ENCODE results near the gene LRRK1.
A peak's percentile ranks its signal among the peaks of the same experiment; 100 is the strongest.

The LRRK1 gene, protein sequence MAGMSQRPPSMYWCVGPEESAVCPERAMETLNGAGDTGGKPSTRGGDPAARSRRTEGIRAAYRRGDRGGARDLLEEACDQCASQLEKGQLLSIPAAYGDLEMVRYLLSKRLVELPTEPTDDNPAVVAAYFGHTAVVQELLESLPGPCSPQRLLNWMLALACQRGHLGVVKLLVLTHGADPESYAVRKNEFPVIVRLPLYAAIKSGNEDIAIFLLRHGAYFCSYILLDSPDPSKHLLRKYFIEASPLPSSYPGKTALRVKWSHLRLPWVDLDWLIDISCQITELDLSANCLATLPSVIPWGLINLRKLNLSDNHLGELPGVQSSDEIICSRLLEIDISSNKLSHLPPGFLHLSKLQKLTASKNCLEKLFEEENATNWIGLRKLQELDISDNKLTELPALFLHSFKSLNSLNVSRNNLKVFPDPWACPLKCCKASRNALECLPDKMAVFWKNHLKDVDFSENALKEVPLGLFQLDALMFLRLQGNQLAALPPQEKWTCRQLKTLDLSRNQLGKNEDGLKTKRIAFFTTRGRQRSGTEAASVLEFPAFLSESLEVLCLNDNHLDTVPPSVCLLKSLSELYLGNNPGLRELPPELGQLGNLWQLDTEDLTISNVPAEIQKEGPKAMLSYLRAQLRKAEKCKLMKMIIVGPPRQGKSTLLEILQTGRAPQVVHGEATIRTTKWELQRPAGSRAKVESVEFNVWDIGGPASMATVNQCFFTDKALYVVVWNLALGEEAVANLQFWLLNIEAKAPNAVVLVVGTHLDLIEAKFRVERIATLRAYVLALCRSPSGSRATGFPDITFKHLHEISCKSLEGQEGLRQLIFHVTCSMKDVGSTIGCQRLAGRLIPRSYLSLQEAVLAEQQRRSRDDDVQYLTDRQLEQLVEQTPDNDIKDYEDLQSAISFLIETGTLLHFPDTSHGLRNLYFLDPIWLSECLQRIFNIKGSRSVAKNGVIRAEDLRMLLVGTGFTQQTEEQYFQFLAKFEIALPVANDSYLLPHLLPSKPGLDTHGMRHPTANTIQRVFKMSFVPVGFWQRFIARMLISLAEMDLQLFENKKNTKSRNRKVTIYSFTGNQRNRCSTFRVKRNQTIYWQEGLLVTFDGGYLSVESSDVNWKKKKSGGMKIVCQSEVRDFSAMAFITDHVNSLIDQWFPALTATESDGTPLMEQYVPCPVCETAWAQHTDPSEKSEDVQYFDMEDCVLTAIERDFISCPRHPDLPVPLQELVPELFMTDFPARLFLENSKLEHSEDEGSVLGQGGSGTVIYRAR (N-terminal part only)

DNA sequence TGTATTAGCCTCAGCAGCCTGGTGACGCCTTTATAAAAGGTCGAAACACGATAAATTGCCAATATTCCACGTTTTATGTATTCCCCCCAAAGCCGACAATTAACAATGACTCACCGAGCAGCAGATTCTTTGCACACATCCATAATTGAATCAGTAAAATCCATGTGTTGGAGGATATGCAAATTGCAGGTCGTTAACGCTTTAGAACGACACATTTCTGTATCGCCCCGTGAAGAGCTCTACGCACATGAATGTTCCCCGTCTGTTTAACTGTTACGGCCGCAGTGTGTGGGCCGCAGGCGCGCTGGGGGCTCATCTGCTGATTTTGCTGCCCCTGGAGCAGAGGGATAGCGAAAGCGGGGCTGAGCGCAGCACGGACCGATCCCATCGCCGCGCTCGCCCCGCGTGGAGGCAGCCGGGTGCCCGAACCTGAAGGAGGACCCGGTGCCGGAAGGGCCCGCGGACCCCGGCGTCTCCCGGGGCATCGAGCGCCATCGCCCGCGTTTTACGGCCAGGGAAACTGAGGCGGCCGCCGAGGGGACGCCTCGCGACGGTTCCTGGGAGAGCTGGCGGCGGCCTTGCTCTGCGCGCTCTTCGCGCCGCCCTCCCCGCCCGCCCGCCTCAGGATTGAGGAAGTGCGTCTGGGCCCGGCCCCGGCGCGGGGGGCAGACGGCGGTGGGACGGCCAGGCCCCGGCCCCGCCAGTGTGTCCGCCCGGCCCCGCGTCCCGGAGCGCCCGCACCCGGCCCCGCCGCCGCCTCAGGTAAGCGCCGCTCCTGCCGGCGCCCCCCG lies at the start of gene LRRK1:
Gene LRRK1, plus strand, starts transcription at position 668 of the 791 bp plus-strand sequence. CDS start 5,276 bp downstream, outside the sequence.
- H3K27me3 ChIP-seq (ENCODE audit: low read depth): no peaks in the 10 kb centered on the region
- H3K9me3 ChIP-seq: no peaks in the 10 kb centered on the region
- H3K4me3 ChIP-seq: peak within 1 kb of the TSS; percentile 56
- peaks cover 12% of the 10 kb centered on the region for H3K4me1 ChIP-seq
- H3K36me3 ChIP-seq (replicated peaks): peaks cover 3% of the 10 kb centered on the region
- in situ Hi-C loops (cut with MboI; ENCODE audit: low sequenced_read_pairs): loop anchor here (5.0 to 25.0 kb wide), 2 partner anchors 88 to 343 kb away; partner anchors contain the start of gene CHSY1
- peak; percentile 61 to 65 for DNase-seq (ENCODE audit: low spot score in 2 of 2)

DNA sequence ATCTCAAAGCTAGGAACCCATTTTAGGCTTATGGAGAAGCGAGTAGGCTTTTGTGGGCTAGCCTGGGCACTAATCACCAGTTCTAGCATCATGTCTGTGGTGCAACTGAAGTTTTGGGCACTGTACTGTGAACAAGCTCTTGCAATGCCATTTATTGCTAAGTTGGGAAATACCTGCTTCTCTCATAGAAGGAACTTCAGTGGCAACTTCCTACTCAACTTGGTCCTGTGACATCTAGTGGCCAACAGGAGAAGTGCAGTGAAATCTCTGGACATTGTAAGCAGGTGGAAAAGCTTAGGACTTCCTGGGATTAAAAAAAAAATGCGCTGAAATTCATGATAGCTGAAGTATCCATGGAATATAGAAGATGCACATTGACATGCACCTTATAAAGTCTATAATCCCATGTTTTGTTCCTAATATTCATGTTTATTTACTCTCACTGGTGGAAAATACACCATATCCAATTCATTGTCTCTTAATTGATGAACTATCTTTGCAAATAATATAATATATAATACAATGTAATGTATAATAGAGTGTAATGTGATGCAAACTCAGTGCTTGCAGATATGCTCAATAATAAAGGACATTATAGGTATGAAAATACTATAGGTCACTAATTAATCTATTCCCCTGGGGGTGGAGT lies 46.0 kb upstream of the LRRK1 start:
- H3K4me3 ChIP-seq: no peak overlapping the region
- 0 out of 2 replicates have a peak, but pooled peaks cover 2% of the 10 kb centered on the region for H3K9me3 ChIP-seq
- H3K36me3 ChIP-seq (replicated peaks): no peaks in the 10 kb centered on the region
- peak; percentile 69 to 77 for DNase-seq (ENCODE audit: low spot score in 2 of 2)
- in situ Hi-C loops (cut with MboI; ENCODE audit: low sequenced_read_pairs): no loop called here
- H3K4me1 ChIP-seq: no peaks in the 10 kb centered on the region
- 0 out of 2 replicates have a peak, but pooled peaks cover 4% of the 10 kb centered on the region for H3K27me3 ChIP-seq (ENCODE audit: low read depth)

DNA sequence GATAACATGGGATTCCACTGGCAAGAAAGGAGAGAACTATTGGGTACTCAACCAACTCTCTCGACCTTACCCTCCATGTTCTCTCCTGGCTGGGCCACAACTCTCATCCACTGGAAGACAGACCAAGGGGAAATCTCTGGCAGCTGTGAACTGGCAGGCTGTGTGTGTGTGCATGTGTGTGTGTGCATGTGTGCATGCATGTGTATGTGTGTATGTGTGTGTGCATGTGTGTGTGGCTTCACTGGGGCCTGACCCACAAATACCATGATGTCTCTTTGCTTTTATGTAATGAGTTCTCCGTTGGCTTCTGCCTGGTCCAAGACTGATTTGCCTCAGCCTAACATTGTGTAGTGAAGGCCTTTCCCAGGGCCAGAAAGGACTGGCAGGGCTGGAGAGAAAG lies 43.7 kb upstream of the LRRK1 start:
- in situ Hi-C loops (cut with MboI; ENCODE audit: low sequenced_read_pairs): no loop called here

DNA sequence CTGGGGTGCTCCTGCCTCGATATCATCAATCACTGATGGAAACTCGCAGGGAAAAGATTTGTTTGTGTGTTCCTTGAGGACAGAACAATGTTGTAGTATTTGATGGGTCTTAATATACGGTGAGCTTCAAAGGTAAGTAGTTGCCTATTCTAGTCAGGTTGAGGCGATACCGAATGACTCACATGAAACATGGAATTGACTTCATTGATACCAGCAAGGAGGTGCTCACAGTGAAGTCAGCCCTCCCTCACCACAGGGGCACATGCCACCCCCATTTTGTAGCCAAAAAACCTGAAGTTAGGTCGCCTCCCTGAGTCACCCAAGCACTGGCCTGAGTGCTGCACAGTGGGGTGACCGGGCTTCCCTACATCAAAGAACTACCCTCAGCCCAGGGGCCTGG lies 43.2 kb upstream of the LRRK1 start:
- in situ Hi-C loops (cut with MboI; ENCODE audit: low sequenced_read_pairs): no loop called here
- H3K9me3 ChIP-seq: no peaks in the 10 kb centered on the region
- peaks cover 7% of the 10 kb centered on the region; the same call in 1 of the 2 replicates for H3K4me1 ChIP-seq
- no peak for DNase-seq (ENCODE audit: low spot score in 2 of 2)
- H3K4me3 ChIP-seq: no peak overlapping the region
- H3K36me3 ChIP-seq (replicated peaks): no peaks in the 10 kb centered on the region
- H3K27me3 ChIP-seq (ENCODE audit: low read depth): 0 out of 2 replicates have a peak, but pooled peaks cover 4% of the 10 kb centered on the region

More for the DNA sequence above, 43.7 kb upstream of the LRRK1 start:
- peaks cover 7% of the 10 kb centered on the region; the same call in 1 of the 2 replicates for H3K4me1 ChIP-seq
- no peaks in the 10 kb centered on the region for H3K9me3 ChIP-seq
- 0 out of 2 replicates have a peak, but pooled peaks cover 4% of the 10 kb centered on the region for H3K27me3 ChIP-seq (ENCODE audit: low read depth)
- H3K36me3 ChIP-seq (replicated peaks): no peaks in the 10 kb centered on the region
- no peak overlapping the region for H3K4me3 ChIP-seq
- DNase-seq (ENCODE audit: low spot score in 2 of 2): no peak

DNA sequence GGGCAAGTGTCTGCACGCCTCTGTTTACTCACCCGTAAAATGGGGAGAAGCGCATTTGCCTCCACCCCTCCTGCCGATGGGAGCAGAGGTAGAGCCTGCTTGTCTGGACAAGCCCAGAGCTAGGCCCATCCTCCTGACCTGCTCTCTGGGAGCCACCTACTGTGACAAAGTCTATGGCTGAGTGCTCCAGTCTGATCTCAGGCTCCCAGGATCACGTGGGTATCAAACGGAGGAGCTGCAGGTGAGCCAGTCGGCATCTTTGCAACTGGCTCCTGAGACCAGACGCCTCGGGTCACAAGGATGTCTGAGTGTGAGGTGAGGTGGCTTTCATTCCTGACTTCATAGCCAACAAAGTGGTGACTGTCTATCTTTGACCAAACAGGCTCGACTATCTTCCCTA lies 41.6 kb upstream of the LRRK1 start:
- no peak for DNase-seq (ENCODE audit: low spot score in 2 of 2)
- Histone ChIP-seq H3K4me3 (no peak overlapping the region), H3K9me3 (no peaks in the 10 kb centered on the region), H3K36me3 (replicated peaks) (no peaks in the 10 kb centered on the region), H3K4me1 (peaks cover 7% of the 10 kb centered on the region; the same call in 1 of the 2 replicates), H3K27me3 (ENCODE audit: low read depth) (0 out of 2 replicates have a peak, but pooled peaks cover 4% of the 10 kb centered on the region)
- in situ Hi-C loops (cut with MboI; ENCODE audit: low sequenced_read_pairs): no loop called here

DNA sequence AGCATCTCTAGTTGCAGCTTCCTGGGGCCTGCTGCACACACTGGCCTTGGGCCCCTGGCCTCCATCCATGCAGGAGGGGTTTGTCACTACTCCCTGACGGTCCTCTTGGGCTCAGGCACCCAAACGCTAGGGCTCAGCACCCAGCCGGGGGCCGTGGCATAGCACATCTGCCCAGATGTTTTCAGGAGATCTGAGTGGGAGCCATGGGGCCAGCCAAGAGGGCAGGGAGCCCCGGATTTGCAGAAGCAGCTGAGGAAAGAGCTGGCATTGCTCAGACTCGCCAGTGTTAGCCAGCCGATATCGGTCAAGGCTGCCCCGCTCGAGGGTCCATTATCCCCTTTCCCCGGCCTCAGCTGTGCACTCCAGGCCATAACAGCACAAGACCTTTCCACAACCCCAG lies 41.0 kb upstream of the LRRK1 start:
- DNase-seq (ENCODE audit: low spot score in 2 of 2): no peak
- Histone ChIP-seq H3K9me3 (no peaks in the 10 kb centered on the region), H3K36me3 (replicated peaks) (no peaks in the 10 kb centered on the region), H3K4me3 (no peak overlapping the region), H3K27me3 (ENCODE audit: low read depth) (0 out of 2 replicates have a peak, but pooled peaks cover 4% of the 10 kb centered on the region), H3K4me1 (peaks cover 7% of the 10 kb centered on the region; the same call in 1 of the 2 replicates)
- in situ Hi-C loops (cut with MboI; ENCODE audit: low sequenced_read_pairs): no loop called here

DNA sequence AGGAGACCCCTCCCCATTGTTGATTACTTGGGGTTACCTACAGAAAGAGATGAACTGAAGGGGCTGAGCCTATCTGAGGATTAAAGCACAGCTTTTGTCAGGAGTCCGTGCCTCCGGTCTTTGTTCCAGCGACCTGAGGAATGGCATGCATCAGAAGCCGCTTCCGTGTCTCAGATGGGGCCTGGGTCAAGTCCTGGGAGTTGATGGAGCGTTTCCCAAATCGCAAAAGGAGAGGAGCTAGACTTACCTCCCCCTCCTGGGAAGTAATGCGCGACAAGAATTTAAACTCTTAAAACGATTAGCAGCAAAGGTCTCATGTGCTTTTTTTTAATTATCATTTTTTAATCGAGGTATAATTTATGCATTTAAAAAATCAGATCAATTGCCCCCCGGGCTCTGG lies 40.5 kb upstream of the LRRK1 start:
- Histone ChIP-seq H3K4me3 (peak overlapping the region; percentile 12; the same call in 1 of the 2 replicates), H3K4me1 (peaks cover 7% of the 10 kb centered on the region; the same call in 1 of the 2 replicates), H3K27me3 (ENCODE audit: low read depth) (0 out of 2 replicates have a peak, but pooled peaks cover 4% of the 10 kb centered on the region), H3K36me3 (replicated peaks) (no peaks in the 10 kb centered on the region), H3K9me3 (no peaks in the 10 kb centered on the region)
- in situ Hi-C loops (cut with MboI; ENCODE audit: low sequenced_read_pairs): no loop called here
- peak in 1 of 2 experiments; percentile 47 for DNase-seq (ENCODE audit: low spot score in 2 of 2)

DNA sequence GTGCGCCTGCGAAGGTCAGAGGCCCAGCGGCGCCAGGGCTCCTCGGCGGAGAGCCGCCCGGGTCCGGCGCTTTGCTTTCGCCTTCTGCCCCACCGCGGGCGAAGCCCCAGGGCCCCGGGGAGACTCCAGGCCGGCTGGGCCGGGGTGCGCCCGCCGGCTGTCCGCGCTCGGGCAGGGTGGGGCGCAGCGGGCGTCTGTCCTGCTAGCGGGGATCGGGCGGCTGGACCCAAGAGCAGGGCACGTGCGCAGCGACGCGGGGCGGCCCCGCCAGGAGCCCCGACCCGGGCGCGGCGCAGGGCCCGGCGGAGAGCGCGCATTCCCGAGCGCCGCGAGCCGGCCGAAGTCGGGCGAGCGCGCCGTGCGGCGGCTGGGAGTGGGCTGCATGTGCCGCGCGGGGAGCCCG lies 40.1 kb upstream of the LRRK1 start:
- peak in 1 of 2 experiments; percentile 39 for DNase-seq (ENCODE audit: low spot score in 2 of 2)
- peak overlapping the region; percentile 12; the same call in 1 of the 2 replicates for H3K4me3 ChIP-seq
- 0 out of 2 replicates have a peak, but pooled peaks cover 4% of the 10 kb centered on the region for H3K27me3 ChIP-seq (ENCODE audit: low read depth)
- H3K36me3 ChIP-seq (replicated peaks): no peaks in the 10 kb centered on the region
- peaks cover 7% of the 10 kb centered on the region; the same call in 1 of the 2 replicates for H3K4me1 ChIP-seq
- H3K9me3 ChIP-seq: no peaks in the 10 kb centered on the region
- in situ Hi-C loops (cut with MboI; ENCODE audit: low sequenced_read_pairs): no loop called here

DNA sequence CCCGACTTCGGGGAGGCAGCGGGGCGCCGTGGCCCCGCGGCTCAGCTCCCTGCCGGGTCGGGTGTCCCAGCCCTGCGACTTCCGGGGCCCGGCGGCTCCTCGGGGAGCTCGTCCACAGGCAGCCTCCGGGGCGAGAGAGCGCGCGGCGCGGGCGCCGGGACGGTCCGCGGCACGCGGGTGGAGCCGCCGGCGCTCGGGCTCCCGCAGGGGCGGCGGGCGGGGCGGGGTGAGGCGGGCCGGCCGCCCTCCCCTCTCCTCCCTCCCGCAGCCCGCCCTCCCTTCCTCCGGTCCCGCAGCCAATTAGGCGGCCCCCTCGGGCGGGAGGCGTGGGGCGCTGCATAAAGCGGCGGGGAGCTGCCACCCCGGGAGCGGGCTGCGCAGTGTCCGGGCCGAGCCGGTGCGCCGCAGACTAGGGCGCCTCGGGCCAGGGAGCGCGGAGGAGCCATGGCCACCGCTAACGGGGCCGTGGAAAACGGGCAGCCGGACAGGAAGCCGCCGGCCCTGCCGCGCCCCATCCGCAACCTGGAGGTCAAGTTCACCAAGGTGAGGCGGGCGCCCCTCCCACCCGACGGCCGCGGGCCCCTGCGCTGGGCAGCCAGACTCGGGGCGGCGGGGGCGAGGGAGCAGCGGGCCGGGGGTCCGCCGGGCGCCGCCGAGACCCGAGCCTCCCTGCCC lies 39.6 kb upstream of the LRRK1 start, which contains the start of gene ALDH1A3:
Gene ALDH1A3, plus strand, starts transcription at position 368 of the 675 bp plus-strand sequence. Its CDS starts 77 bp downstream, at position 445.
- peak within 1 kb of the TSS; percentile 40 for H3K4me3 ChIP-seq
- in situ Hi-C loops (cut with MboI; ENCODE audit: low sequenced_read_pairs): no loop called here
- peak; percentile 30 to 77 for DNase-seq (ENCODE audit: low spot score in 2 of 2)
- peaks cover 7% of the 10 kb centered on the region; the same call in 1 of the 2 replicates for H3K4me1 ChIP-seq
- H3K27me3 ChIP-seq (ENCODE audit: low read depth): 0 out of 2 replicates have a peak, but pooled peaks cover 3% of the 10 kb centered on the region
- H3K9me3 ChIP-seq: no peaks in the 10 kb centered on the region
- H3K36me3 ChIP-seq (replicated peaks): no peaks in the 10 kb centered on the region

DNA sequence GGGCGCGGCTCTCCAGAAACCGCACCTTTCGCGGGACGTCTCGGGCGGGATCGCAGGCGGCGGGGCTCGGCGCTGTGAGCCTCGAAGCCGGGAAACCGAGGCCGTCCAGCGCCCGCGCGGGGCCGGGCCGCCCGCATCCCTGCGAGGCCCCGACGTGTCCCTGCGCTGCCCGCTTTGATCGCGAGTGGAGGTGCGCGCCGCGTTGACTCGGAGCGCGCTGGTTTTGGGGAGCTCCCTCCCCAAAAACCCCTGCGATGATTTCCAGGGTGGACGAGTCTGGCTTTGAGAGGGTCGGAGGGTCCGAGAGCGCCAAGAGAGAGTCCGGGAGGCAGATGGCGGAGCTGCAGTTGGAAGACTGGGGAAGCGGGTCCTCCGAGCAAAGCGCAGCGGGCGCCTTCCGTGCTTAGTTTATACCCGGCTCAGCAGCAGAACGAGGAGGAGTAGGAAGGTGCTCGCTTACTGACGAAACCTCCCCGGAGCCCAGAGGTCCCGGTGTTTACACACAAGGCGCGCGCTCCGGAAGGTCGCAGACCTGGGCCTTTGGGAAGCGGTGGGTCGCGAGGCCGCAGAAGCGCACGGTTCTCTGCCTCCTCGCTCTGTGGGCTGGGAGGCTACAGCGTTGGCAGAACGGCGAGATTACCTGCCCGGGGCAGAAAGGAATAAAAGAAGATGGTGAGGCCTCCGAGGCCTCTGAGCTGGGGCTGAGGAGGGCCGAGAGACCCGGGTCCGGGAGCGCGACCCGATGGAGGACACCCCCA lies 38.8 kb upstream of the LRRK1 start:
- Histone ChIP-seq H3K4me3 (peak overlapping the region; percentile 20), H3K27me3 (ENCODE audit: low read depth) (no peaks in the 10 kb centered on the region), H3K36me3 (replicated peaks) (no peaks in the 10 kb centered on the region), H3K4me1 (peaks cover 7% of the 10 kb centered on the region; the same call in 1 of the 2 replicates), H3K9me3 (no peaks in the 10 kb centered on the region)
- no peak for DNase-seq (ENCODE audit: low spot score in 2 of 2)
- in situ Hi-C loops (cut with MboI; ENCODE audit: low sequenced_read_pairs): no loop called here

DNA sequence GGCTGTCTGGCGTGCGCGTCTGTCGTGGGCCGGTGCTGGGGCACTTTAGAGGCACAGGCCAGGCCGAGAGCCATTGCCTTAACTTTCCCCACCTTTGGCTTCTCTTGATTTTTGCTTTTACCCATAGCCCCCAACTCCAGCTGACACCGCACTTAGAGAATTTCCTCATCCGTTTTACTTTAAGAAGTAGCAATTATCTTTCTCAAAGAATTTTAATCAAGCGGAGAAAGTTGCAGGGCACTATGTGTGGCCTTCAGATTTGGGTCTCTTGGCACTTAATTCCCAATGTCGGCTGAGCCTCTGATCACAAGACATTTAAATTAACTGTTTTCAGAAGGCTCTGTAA lies 38.3 kb upstream of the LRRK1 start:
- DNase-seq (ENCODE audit: low spot score in 2 of 2): no peak
- Histone ChIP-seq H3K4me1 (peaks cover 7% of the 10 kb centered on the region; the same call in 1 of the 2 replicates), H3K27me3 (ENCODE audit: low read depth) (no peaks in the 10 kb centered on the region), H3K4me3 (no peak overlapping the region), H3K9me3 (no peaks in the 10 kb centered on the region), H3K36me3 (replicated peaks) (no peaks in the 10 kb centered on the region)
- in situ Hi-C loops (cut with MboI; ENCODE audit: low sequenced_read_pairs): no loop called here

Measured in HAP-1 (cell line).